ENCODE results near the gene HSPB1.
"Not testable (repeated sequence)": the region's sequence is repeated elsewhere in the genome, so short reads cannot be mapped to it uniquely, and the experiment has no call there.

HSPB1 gene

DNA sequence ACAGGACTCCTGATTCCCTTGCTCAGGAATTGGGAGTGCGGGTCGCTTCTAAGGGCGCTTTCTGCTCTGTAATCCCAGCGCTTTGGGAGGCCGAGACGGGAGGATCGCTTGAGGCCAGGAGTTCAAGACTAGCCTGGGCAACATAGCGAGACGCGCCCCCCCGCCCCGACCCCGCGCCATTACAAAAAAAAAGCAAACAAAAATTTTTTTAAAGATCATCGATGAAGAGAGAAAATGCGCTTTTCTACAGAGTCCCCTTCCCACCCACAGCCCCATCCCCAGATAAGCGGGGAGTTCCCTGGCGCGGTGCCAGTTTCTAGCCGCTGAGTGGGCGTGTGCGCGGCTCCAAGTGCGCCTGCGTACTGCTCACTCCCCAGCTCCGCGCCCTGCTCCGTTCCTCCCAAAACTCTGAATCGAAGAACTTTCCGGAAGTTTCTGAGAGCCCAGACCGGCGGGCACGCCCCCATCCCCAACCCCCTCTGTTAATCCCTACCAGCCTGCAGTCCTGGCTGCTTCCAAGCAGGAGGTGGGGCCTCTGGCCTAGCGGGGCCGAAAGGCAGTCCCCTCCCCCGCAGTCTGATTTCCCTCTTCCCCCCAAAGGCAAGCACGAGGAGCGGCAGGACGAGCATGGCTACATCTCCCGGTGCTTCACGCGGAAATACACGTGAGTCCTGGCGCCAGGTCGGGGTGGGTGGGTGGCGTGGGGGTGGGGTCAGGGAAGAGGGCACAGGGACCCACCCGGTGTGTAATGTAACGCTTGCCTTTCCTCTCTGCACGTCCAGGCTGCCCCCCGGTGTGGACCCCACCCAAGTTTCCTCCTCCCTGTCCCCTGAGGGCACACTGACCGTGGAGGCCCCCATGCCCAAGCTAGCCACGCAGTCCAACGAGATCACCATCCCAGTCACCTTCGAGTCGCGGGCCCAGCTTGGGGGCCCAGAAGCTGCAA is 1.0 kb downstream of the HSPB1 start:
- TF ChIP-seq, protein P1, sequence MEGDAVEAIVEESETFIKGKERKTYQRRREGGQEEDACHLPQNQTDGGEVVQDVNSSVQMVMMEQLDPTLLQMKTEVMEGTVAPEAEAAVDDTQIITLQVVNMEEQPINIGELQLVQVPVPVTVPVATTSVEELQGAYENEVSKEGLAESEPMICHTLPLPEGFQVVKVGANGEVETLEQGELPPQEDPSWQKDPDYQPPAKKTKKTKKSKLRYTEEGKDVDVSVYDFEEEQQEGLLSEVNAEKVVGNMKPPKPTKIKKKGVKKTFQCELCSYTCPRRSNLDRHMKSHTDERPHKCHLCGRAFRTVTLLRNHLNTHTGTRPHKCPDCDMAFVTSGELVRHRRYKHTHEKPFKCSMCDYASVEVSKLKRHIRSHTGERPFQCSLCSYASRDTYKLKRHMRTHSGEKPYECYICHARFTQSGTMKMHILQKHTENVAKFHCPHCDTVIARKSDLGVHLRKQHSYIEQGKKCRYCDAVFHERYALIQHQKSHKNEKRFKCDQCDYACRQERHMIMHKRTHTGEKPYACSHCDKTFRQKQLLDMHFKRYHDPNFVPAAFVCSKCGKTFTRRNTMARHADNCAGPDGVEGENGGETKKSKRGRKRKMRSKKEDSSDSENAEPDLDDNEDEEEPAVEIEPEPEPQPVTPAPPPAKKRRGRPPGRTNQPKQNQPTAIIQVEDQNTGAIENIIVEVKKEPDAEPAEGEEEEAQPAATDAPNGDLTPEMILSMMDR (IDR thresholded peaks at IDR 0.05; ENCODE audit: low read depth, low read length): no peak
- peak overlapping the region; percentile 77 for H3K4me3 ChIP-seq (ENCODE audit: low read depth, low read length)
- DNase-seq: peak; percentile 87
- H3K9me3 ChIP-seq: no peaks in the 10 kb centered on the region
- peaks cover 5% of the 10 kb centered on the region; the same call in 1 of the 2 replicates for H3K36me3 ChIP-seq
- H3K27me3 ChIP-seq: no peaks in the 10 kb centered on the region
- no peaks in the 10 kb centered on the region; the same call in none of the 2 replicates for H3K4me1 ChIP-seq

DNA sequence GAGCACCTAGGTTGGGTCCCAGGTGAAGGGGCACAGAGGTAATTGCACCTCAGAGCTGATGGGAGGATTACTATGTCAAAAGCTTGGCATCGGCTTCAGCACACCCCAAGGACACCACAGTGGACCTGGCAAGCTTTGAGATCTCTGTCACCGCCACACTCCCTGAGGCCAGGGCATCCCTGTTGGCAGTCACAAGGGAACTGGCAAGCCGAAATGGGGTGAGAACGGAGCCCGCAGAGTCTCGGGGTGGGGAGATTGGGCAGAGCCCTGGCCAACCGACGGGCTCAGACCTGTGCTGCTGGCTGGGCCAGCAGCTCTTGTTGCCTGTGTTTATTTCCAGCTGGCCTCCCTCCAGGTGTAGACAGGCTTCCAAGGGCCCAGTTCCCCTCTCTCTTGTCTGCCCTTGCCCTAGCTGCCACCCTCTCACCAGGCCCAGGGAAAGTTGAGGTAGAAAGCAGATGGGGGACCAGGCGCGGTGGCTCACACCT is 2.5 kb downstream of the HSPB1 start:
- Histone ChIP-seq H3K4me1 (no peaks in the 10 kb centered on the region; the same call in none of the 2 replicates), H3K4me3 (ENCODE audit: low read depth, low read length) (no peak overlapping the region), H3K27me3 (no peaks in the 10 kb centered on the region), H3K9me3 (no peaks in the 10 kb centered on the region), H3K36me3 (peaks cover 5% of the 10 kb centered on the region; the same call in 1 of the 2 replicates)
- TF ChIP-seq, protein P1 (IDR thresholded peaks at IDR 0.05; ENCODE audit: low read depth, low read length): no peak
- no peak for DNase-seq

DNA sequence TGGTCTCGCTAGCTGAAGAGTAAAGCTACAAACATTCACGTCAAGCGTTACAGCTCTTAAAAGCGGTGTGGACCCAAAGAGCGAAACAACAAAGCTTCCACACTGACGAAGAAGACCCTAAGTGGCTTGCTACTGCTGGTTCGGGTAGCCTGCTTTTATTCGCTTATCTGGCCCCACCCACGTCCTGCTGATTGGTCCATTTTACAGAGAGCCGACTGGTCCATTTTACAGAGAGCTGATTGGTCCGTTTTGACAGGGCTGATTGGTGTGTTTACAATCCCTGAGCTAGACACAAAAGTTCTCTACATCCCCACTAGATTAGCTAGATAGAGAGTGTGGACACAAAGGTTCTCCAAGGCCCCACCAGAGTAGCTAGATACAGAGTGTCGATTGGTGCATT is 6.4 kb downstream of the HSPB1 start:
- not testable (repeated sequence) for H3K9me3 ChIP-seq; H3K4me3 ChIP-seq (ENCODE audit: low read depth, low read length); H3K36me3 ChIP-seq; H3K27me3 ChIP-seq; DNase-seq
- H3K4me1 ChIP-seq: peaks cover 12% of the 10 kb centered on the region

DNA sequence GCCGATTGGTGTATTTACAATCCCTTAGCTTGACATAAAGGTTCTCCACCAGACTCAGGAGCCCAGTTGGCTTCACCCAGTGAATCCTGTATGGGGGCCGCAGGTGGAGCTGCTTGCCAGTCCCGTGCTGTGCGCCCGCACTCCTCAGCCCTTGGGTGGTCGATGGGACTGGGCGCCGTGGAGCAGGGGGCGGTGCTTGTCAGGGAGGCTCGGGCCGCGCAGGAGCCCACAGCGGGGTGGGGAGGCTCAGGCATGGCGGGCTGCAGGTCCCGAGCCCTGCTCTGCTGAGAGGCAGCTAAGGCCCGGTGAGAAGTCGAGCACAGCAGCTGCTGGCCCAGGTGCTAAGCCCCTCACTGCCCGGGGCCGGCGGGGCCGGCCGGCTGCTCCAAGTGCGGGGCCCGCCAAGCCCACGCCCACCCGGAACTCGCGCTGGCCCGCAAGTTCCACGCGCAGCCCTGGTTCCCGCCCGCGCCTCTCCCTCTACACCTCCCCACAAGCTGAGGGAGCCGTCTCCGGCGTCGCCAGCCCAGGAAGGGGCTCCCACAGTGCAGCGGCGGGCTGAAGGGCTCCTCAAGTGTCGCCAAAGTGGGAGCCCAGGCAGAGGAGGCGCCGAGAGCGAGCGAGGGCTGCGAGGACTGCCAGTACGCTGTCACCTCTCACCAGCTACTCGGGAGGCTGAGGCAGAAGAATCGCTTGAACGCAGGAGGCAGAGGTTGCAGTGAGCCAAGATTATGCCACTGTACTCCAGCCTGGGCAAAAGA is 7.0 kb downstream of the HSPB1 start:
- not testable (repeated sequence) for DNase-seq; H3K4me3 ChIP-seq (ENCODE audit: low read depth, low read length); H3K36me3 ChIP-seq; H3K9me3 ChIP-seq; H3K27me3 ChIP-seq
- peaks cover 12% of the 10 kb centered on the region for H3K4me1 ChIP-seq

DNA sequence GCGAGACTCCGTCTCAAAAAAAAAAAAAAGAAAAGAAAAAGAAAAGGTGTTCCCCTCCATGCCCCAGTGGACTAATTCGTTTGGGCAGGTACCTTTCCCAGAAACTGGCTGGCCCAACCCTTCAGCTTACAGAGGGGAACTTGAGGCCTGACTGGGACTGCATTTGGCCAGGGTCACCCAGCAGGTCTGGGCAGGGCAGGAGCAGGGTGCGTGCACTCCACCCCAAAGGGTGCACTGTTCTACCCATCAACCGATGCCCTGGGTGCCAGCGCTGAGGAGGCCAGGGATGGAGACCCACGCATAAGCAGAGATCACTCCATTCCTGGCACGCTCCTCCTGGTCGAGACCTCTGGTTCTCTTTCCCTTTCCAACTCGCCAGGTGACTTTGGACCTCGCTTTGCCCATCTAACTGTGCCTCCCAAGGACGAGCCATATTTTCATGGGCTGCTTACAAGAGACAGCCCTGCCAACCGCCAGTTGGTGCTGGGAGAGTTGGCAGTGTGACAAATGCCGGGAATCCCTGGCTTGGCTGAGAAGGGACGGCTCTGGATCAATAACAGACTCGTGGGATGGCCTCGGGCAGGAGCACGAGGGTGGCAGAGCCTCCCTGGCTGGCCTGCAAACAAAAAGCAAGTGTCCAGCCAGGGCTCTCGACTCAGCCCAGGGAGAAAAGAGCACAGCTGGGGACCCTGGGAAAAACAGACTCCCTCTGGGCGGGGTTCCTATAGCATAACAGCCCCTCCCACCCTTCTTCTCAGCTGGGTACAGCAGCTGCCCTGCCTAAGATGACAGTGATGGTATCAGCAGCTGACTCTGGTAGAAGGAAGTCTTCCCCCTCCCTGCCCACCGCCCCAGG is 7.9 kb downstream of the HSPB1 start:
- peaks cover 12% of the 10 kb centered on the region for H3K4me1 ChIP-seq
- TF ChIP-seq, protein P1 (IDR thresholded peaks at IDR 0.05; ENCODE audit: low read depth, low read length): no peak
- no peaks in the 10 kb centered on the region for H3K9me3 ChIP-seq
- no peaks in the 10 kb centered on the region for H3K27me3 ChIP-seq
- no peak overlapping the region for H3K4me3 ChIP-seq (ENCODE audit: low read depth, low read length)
- H3K36me3 ChIP-seq: no peaks in the 10 kb centered on the region
- peak; percentile 84 for DNase-seq

DNA sequence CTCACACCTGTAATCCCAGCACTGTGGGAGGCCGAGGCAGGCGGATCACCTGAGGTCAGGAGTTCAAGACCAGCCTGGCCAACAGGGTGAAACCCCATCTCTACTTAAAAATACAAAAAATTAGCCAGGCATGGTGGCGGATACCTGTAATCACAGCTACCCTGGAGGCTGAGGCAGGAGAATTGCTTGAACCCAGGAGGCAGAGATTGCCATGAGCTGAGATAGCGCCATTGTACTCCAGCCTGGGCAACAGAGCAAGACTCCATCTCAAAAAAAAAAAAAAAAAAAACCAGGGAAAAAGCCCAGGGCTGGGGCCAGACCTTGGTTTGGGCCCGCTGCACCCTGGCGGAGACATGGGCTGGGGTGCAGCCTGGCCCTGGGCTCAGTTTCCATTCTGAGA is 9.4 kb downstream of the HSPB1 start:
- peaks cover 12% of the 10 kb centered on the region for H3K4me1 ChIP-seq

More for the DNA sequence above, 9.4 kb downstream of the HSPB1 start:
- not testable (repeated sequence) for DNase-seq; H3K36me3 ChIP-seq; H3K27me3 ChIP-seq; H3K9me3 ChIP-seq; H3K4me3 ChIP-seq (ENCODE audit: low read depth, low read length)

Measured in BE2C (cell line).